ENCODE measurements around the gene XIRP1.

The XIRP1 gene

DNA sequence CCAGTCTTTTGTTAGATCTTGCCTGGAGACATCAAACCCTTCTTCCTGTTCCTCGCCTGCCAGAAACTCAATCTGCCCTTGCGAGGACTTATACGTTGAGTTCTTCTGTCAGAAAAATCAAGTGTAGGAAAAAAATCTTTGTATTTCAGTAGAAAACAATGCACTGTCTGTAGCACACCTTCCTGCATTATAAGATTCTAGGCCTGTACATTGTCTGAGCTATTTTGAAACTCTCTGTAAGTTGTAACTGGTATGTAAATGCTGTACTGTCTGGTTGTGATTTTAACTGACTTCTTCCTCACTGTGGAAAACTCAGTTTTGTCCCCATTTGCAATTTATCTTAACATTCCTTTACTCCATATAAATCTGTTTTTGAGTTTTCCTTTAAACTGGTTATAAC lies 17.7 kb upstream of the XIRP1 start:
- no peak for DNase-seq (ENCODE audit: low read depth)

DNA sequence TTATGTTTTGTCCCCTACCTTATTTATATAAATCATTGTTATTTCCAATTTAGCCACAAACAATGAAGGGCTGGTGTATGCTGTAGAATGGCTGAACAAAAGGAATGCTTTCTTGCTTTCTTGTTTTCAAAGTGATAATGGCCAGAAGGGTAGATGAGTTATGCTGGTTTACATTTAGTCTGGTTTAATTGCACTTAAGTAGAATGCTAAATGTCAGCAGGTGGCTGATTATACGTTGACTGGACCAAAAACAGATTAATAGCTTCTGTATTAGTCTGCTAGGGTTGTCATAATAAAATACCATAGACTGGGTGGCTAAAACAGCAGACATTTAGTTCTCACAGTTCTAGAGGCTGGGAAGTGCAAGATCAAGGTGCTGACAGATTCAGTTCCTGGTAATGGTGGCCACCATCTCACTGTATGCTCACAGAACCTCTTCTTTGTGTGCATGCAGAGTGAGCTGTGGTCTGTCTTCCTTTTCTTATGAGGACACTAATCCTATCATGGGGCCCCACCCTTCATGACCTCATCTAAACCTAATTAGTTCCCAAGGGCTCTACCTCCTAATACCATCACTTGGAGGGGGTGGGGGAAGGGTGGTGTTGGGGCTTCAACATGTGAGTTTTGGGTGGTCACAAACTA lies 17.1 kb upstream of the XIRP1 start:
- no peak for DNase-seq (ENCODE audit: low read depth)

DNA sequence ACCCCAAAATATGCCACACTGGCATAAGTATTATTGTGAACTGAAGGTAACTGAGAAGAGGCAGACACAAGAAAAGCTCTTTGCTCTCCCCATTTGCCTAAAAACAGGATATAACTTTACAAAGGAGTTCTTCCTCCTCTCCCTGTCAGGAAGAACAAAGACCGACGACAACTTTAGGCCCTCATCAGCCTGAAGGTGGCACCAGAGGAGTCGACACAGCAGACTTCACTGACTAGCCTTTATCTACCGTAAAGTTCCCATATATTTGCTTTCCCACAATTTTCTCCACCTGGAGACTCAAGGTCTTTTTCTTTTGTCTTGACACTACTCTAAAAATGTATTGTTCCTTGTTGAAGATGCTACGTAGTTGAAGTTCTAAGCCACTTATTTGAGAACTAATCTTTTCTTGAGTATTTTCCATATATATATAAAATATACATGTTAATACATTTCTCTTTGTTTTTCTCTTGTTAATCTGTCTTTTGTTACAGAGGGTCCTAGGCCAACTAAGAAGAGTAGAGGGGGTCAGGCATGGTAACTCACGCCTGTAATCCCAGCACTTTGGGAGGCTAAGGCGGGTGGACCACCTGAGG lies 16.2 kb upstream of the XIRP1 start:
- no peak for DNase-seq (ENCODE audit: low read depth)

DNA sequence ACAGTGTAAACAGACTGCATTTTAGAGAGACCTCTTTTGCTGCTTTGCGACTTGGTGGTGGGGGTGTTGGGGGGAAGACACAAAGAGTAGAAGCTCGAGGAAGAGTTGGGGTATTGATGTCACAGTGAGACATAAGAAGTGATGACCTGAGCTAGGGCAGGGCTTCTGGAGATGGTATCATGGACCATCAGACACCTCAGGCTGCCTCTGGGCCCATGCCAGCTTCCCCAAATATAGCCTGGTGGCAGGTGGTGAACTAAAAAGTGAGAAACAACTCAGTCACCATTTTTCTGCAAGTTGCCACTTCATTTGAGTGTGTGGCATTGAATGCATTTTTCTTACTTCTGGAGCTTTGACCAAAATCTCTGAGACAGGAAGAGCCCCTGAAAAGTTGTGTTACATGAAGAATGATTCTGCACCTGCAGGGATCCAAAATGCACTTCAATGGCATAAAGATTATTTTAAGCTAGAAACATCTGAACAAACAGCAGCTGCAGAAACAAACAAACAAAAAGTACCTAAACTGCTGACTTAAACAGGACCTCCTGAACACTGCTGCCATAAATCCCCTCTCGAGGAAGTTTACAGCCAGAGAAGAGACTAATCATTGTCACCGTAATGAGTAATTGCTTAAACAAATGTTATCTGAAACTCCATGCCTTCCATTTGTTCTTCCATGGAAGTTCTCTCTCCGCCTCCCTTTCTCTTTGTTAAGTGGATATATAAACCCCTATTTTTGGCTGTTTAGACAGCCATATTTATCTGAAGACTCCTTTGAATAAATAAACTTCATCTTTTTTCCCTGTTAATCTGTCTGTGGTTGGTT lies 15.2 kb upstream of the XIRP1 start:
- DNase-seq (ENCODE audit: low read depth) = no peak

DNA sequence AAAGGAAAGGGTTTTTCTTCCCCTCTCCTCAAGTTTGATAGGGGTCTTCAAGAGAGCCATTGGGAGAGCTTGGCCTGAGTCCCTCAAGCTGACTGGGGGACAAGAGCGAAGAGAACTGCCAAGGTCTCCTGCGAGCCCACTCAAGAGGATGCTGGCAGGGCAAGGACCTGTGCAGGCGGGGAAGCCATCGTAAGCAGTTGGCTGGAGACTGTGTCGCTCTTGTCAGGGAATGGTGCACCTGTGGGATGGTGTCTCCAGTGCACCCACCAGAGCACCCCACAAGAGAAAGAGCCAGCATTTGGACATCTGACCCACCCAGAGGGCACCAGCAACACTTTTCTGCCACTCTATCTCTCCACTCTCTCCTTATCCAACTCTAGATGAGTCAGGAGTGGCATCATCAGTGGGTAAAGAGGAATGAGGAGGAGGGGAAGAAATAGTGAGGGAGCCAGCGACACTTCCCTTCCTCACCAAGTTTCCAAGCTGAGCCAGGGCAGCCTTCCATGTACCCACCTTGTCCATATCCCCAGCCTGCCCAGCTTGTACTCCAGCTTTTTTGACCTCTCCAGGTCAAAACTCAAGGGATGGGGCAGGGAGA lies 13.6 kb upstream of the XIRP1 start:
- DNase-seq (ENCODE audit: low read depth) = no peak

DNA sequence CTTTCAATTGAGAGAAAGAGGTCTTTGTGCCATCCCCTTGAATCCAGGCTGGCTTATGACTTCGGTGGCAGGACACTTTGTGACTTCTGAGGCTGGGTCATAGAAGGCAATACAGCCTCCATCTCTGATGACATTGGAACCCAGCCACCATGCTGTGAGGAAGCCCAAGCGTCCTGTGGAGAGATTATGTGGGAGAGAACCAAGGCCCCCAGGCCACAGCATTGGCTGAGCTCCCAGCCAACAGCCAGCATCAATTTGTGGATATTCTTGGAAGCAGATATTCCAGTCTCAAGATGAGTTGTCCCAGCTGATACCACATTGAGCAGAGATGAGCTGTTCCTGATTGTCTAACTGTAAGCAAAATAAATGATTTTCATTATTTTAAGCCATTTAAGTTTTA lies 12.7 kb upstream of the XIRP1 start:
- DNase-seq (ENCODE audit: low read depth) = no peak

DNA sequence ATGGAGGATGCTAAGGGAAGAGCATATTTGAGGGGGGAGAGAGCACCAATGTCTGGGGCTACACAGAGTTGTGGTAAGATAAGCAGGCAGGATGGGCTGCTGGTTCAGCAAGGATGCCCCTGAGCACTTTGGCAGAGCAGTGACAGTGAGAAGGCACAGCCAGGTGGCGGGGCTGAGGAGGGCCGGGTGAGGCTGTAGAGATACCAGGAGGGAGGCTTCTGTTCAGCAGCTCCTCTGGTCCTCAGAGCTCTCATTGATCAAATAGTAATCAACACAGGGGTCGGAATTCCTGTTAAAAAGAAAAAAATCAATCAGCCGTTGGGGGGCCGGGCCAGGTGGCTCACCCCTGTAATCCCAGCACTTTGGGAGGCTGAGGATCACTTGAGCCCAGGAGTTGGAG lies 11.5 kb upstream of the XIRP1 start:
- DNase-seq (ENCODE audit: low read depth) = no peak

DNA sequence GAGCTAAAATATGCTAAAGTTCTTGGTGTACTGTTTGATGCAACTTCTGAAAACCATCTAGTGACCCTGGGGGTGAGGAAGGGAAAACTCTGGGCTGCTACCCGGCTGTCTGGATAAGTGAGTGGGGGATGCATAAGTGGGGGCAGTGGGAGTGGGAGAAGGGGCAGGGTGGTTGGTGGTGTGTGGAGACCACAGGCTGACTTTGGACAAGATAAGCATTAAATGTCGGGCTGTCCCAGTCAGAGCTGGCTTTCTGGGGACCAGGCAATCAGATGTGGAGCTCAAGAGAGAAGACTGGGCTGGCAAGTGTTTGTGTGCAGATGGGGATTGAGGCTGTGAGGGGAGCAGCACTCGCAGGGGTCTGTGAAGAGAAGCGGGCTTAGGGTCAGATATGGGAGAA lies 11.0 kb upstream of the XIRP1 start:
- no peak for DNase-seq (ENCODE audit: low read depth)

DNA sequence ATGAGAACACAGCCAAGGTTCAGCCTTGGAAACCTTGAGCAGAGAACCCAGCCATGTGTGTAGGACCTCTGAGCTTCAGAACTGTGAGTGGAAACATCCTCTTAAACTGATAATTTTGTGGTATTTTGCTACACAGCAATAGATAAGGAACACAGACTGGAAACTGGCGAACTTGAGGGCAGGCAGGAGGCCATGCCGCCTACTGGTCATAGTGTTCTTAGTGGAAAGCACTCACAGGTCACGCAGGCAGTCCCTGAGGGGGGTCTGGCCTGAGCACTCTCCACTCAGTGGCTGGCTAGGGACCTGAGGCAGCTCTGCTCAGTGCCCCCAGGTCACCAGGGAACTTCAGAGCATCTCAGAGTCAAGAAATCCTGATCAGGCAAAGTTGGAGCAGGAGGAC lies 9.7 kb upstream of the XIRP1 start:
- no peak for DNase-seq (ENCODE audit: low read depth)

DNA sequence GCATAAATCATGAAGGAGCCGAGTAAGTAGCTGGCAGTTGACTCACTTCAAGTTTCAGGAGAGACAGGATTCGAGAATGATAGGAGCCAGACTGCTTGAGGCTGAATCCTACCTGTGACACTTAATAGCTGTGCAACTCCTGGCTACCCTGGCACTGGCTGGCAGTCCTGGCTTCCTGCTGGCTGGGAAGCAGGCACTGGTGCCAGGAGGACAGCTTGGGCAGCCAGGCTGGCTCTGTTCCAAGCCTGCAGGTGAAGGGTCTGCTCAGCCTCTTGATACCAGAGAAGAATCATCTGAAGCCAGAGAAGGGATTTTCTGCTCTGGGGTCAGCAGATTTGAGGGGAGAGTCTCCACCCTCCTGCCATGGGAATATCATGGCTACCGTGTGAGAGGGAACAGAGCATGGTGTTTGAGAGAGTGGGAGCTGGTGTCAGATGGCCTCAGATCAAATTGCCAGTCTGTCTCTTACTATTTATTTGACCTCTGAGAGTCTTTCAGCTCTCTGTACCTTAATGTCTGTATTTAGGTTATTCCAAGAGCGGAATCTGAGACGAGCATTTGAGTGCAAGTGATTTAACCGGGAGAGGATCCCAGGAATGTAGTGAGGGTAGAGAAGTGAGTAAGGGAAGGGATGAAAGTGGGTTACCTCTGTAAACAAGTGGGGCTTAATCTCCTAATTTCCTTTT lies 4.4 kb upstream of the XIRP1 start:
- no peak for DNase-seq (ENCODE audit: low read depth)

DNA sequence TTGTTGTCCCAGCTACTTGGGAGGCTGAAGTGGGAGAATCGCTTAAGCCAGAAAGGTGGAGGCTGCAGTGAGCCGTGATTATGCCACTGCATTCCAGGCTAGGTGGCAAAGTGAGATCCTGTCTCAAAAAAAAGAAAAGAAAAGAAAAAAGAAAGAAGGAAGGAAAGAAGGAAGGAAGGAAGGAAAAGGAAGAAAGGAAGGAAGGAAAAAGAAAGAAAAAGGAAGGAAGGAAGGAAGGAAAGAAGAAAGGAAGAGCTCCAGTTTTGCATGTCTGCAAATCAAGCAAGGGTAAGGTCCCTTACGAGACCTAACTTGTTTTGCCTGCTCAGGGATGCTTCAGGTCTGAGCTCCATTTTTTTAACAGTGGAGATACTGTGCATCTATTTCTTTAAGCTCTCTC lies 3.6 kb upstream of the XIRP1 start:
- DNase-seq (ENCODE audit: low read depth) = no peak

DNA sequence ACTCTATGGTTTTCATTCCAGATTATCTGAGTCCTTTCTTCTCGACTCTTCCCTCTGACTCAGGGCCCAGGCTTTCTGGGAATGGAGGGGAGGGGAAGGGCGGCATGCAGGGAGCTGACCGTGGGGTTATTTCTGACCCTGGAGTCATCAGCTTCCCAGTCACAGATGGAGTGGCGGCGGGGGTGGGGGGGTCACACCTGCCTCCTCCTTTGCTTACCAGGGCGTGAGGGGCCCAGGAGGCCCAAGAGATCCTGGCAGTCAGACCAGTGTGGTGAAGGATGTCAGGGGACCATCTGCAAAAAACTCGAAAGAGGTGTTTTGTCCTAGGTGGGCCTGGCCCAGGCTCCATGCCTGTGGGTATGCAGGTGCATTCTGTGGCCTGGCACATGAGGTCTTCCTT lies 996 bp upstream of the XIRP1 start:
- no peak for DNase-seq (ENCODE audit: low read depth)

DNA sequence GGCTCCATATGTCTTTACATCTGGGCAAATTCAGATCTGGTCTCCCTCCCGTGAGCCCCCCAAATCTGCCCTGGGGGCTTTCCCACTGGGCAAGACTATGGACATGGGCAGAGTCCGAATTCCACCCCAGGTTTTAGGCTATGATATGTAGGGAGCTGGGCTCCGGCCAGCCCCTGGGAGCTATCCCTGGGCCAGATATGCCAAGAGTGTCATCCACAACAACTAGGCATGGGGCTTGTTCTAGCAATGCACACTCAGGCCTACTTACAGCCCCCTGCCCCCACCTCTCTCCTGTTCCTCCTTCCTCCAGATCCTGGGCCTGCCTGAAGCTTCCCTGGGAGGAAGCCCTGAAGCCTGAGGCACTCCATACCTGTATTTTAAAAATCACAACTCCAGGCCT lies 622 bp downstream of the XIRP1 start:
- no peak for DNase-seq (ENCODE audit: low read depth)

DNA sequence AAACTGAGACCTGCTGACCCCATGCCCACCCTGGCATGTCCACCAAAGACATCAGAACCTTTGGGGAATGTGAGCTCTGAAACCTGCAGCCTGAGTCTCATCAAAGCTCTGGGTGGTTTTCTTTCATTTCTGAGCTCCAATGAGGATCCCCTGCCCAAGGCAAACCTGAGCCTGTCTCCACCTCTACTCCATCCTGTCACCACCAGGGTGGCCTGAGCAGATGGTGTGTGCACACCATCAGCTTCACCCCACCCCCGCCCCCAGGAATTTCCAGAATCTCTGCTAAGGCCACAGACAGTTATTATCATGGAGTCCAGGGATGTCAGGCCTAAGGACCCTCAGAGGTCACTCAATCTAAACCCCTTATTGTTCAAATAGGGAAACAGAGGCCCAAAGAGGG lies 1.3 kb downstream of the XIRP1 start:
- no peak for DNase-seq (ENCODE audit: low read depth)

DNA sequence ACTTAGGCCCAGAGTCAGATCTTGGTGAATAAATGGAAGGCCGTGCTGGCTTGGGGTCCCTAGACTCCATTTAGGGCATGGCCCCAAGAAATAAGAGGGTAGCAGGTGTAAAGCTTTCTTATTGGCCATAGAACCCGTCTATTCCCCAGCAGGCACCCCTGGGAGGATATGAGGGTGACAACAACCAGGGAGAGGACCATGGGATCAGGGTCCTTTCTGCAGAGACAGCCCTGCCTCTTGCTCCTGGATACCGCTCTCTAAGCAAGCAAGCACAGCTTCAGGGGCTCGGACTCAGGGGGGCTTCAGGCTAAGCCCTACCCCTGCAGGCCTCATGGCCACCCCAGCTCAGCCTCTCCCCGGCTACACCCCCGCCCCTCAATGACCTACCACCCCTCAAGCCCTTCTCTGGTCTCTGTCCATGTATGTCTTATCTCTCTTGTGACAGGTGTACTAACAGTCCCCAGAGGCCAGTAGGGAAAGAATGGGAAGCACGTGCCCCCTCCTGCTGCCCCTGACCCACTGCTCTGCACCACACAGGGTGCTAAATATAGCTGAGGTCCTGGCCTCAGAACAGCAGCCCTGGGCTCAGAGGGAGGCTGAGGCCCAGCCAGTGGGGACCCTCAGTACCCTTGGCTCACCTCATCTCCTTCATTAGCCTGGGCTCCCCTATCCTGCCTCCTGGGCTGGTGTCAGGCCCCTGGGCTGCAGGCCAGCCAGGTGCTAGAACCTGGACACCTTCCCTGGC lies 1.9 kb downstream of the XIRP1 start:
- DNase-seq (ENCODE audit: low read depth) = no peak

DNA sequence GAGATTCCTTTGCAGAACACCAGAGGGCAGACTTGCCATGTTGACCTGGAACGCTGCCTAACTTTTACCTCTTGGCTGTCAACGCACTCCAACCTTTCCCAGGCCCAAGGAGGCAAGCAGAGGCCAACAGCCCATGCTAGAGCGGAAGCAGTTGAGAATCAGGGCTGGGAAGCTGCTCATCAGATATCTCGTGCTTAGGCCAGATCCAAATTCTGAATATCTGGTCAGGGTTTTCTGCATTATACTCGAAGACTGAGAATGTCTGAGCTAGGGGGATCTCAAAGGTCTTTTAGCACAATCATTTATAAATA lies 2.5 kb downstream of the XIRP1 start:
- DNase-seq (ENCODE audit: low read depth) = peak; percentile 20

DNA sequence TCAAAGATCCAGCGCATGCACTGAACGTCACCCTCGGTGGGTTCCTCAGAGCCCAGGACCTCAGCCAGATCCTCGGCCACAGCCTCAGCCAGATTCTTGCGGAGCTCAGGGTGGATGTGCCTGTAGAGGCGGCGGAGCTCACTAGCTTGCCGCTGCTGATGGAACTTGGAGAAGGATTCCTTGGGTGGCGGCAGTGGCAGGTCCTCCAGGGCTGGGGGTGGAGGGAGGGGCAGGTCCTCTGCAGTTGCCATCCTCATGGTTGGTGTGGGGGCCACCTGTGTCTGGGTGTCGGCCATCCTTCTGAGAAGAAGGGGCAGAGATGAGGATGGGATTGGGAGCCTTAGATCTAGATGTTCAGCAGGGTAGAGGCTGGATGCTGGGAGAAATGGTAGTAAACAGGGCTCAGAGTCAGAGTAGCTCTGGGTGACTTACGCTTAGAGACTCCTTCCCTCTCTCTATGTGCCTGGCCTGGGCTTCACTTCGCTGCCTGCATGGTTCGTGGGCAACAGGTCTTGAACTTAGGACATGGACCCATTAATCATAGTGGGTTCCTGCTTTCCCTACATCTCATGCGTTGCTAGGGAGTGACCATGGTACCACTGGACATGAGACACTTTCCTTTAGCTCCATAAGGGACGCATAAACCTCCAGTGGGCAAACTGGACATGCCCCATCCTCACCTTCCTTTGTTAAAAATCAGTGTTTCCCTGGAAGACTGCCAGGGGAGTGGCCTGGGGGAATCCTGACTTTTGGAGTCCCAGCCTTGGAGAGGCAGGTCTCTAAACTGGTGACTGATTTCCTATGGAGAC lies 3.0 kb downstream of the XIRP1 start:
- DNase-seq (ENCODE audit: low read depth) = no peak

DNA sequence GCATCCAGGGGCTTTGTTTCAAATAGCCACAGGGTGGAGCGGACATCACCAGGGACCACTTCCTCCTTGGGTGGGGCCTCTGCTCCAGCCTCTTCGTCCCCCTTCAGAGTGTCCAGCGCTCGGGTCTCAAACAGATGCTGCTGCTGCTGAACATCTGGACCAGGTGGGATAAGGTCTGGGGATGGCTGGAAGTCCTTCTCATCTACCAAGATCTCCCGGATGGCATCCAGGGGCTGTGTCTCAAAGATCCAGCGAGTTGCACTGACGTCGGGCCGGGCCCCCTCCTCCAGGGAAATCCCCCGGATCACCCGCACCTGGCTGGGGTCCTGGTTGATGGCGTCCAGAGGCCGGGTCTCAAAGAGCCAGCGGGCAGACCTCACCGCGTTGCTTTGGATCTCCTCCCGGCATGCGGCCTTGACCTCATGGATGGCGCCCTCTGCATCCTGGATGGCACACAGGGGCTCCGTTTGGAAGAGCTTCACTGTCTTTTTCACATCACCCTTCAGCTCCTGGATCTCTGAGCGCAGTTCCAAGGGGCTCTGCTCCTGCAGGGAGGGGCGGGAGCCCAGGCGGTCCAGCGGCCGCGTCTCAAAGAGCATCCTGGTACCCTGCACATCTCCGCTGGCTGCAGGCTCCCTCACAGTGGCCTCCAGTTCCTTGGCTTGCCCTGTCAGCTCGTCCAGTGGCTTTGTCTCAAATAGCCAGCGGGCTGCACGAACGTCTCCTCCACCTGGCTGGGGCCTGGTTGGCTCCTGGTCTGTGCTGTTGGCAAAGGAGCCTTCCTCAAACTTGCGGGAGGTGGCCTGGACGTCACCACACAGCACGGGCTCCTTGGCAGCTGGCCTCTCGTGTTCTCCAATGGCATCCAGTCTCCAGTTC lies 3.9 kb downstream of the XIRP1 start:
- no peak for DNase-seq (ENCODE audit: low read depth)

DNA sequence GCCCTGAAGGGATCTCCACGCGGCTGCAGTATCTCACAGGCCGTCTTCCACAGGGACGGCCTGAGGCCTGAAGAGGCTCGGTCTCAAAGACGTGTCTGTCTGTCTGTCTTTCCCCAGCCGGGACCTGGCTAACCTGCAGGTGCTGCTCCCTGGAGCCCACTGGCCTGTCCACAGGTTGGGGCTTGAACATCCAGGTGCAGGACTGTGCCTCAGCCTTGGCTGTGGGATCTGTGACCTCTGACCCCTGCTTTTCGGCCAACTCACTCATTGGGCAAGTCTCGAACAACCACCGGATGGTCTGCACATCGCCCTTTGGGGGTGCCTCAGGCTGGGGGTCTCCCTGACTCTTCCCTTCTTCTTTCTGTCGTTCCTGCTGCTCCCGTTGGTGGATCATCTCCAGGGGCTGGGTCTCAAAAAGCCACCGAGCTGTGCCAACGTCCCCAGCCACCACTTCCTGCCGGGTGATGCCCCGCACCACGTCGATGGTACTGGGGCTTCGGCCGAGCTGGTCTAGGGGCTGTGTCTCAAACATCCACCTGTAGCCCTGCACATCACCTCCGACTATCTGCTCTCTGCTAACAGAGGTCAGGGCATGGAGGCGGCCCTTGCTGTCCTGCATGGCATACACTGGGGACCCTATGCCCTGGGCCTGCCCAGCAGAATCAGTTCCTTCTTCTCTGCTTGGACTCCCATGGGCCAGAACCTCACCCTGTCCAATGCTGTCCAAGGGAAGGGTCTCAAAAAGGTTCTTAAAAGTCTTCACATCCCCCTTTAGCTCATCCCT lies 4.8 kb downstream of the XIRP1 start:
- DNase-seq (ENCODE audit: low read depth) = no peak
